HG03520 (cell line): Measurements from ENCODE around the gene TANC2.

ENCODE experiments used
- ATAC-seq: cut with Tn5 transposase; IDR thresholded peaks from one replicate; pipeline ENCODE4 v1.9.1; 2021; ENCODE audit warnings: mild to moderate bottlenecking, moderate library complexity; ENCODE audit not compliant: unreplicated experiment

The TANC2 gene

DNA sequence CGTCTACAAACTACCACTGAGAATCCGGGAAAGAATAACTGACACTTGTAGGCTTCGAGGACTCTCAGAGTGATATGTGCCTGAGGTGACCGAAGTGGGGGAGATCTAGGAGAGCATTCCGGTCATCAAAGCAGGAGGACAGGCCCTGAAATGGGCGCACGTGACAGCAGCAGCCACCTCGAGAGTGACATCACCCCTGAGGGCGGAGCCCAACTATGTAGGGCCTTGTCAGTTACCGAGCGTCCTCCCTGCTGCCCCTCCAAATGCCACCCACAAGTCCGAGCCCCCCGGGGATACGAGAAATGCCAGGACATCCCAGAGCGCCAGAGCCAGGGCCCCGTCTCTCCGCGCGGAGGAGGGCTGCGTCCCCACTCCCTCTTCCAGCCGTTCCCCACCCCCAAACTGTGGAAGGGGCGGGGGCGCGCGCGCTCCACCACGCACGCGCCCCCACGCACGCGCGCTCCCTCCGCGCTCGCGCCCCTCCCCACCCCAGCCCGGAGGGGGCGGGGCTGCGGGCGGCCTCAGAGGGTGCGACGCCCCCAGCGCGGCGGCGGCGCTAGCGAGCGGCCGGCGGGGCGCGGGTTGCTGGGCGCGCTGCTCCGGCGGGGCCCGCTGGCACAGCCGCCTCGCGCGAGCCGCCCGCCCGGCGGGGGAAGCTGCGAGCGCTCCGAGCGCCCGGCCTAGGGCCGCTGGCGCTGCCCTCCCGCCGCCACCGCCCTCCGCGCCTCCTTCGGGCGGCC is at the start of gene TANC2:
Gene TANC2, plus strand, starts transcription at position 550 of the 740 bp plus-strand sequence. CDS start 43,325 bp downstream, outside the sequence.
- ATAC-seq: peak; percentile 49

- ATAC-seq: no peak
These were observed 49.1 kb upstream of the TANC2 start for GRCh38 chr17:62916684-62917571.

DNA sequence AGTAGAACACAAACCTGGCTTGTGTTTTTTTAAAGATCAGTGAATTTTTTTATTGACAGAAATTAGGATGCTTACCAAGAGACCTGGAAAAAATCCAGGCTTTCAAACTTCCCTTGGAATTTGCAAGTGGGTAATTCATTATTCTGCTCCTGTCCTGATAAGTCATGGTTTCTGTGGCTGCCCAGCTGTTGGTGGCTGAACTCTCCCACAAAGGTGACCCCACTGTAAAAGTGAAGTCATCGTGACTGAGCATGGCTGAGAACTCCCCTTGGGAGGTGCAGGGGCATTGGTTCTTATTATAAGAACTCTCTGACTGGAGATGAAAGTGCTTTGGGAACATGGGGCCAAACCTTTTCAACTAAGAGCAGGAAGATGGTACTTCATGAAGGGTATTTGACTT is 46.6 kb upstream of the TANC2 start:
- ATAC-seq: no peak

DNA sequence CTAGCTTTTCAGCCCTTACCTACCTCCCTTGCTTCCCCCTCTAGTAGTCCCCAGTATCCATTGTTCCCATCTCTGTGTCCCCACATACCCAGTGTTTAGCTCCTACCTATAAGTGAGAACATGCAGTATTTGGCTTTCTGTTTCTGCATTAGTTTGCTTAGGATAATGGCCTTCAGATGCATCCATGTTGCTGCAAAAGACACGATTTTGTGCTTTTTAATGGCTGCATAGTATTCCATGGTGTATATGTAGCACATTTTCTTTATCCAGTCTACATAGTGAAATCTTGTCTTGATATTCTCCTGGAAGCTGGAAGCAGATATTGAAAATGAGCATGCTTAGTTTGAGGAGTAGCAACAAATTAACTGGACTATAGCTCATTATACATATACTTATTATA is 45.7 kb upstream of the TANC2 start:
- ATAC-seq: no peak

- ATAC-seq: no peak
These were observed 44.2 kb upstream of the TANC2 start for GRCh38 chr17:62921817-62922216.

DNA sequence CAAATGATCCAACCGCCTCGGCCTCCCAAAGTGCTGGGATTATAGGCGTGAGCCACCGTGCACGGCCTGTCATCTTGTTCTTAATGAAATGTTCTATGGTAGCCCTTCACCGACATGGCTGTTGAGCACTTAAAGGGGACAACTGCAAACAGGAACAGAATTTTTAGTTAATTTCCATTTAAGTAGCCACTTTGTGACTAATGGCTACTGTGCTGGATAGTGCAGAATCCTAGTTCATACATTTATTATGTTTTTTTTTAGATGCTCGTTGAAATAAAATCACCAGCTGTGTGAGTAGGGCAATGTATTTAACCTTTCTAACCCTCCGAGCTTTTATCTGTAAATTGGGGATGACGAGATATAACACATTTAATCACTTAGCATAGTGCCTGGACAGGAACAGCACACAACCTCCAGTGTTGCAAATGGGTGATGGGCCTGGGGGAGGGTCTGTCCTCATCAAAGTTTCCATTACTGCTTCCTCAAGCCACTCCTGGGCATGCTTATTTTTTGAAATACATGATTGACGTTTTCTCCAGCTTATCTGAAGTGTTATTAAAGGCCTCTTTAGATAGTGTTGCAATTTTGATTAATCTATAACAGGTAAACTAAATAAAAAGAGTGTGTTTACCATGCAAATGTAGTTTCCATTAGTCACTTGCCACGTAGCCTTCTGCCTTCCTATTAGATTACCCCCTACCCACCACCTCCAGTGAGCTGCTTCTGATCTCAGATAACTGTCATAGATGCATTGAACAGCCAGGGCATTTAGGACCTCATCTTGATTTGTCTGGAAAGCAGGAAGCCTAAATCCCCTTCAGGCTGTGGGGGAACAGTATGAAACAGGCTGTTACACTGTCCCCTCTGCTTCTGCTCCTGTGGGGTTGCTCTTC is 42.5 kb upstream of the TANC2 start:
- ATAC-seq: no peak

DNA sequence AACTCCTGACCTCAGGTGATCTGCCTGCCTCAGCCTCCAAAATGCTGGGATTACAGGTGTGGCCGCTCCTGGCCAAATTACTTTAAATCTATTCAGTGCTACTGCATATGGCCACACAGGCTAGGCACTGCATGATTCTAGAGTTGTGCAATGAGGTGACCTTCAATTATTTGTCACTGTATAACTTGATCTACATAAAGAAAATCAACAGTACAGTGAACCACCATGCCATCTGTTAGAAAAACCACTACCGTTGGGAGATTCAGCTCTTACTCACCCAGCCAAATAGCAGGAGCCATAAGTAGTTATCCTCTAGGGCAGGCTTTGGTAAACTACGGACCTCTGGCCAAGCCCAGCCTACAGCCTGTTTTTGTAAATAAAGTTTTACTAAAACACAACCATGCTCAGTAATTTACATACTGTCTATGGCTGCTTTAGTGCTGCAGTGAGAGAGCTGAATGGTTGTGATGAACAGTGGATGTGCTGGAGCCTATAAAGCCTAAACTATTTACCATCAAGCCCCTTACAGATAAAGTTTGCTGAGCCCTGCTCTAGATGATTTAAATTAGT is 40.7 kb upstream of the TANC2 start:
- ATAC-seq: no peak

DNA sequence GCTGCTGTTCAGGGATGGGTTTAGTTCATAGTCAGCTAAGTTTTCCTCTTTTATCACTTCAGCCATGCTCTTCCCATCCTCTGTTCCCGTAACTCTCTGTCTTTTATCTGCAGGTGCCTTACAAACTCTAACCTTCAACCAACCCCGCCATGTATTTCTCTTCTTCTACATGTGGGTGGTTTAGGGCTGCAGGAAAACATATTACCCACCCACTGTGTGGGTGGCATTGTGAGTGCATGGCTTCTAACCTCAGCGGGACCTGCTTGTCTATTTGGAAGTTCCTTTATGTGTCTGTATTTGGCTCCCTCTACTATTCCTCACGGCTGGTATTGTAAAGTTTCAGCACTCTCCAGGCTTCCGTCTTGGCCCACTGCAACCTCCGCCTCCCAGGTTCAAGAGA is 39.0 kb upstream of the TANC2 start:
- no peak for ATAC-seq

GRCh38 chr17:62929320-62929719 is 36.7 kb upstream of the TANC2 start:
- no peak for ATAC-seq

- ATAC-seq: no peak
These were observed 34.9 kb upstream of the TANC2 start for GRCh38 chr17:62931101-62931500.

DNA sequence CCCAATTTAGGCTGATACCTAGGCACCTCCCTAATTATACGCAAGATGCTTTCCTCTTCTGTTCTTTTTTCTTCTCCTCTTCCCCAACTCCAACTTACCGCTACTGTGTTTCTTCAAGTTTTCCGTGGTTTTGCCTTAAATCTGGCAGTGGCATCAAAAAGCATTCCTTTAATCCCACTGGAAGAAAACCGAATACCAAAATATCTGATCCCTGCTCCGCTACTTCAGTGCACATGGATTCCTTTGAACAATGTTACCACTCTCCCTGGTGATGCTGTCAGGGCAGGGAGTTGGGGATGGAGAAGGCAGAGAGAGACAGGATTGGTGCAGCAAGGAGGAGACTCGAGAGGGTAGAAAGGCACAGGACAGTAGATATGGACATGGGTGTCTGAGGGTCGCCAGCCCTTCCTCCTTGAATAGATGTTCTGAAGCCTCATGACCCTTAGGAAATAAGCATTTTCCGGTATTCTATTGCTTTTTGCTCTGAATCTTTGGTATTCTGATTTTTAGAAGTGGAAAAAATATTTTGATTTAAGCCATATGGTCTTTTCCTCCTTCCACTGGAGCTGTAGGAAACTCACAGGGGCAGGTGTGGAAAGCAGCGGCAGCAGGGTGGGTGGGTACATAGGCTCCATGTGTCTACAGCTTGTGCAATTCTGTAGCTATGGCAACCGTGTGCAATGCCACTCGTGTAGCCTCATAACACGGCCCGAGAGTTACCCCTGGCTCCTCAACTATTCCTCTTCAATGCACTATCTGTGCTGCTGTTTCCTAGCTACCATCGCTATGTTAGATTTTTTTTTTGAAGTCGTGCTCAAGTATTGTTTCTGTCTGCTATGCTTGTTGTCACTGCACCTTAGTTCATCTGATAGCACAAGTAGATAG is 32.3 kb upstream of the TANC2 start:
- no peak for ATAC-seq

DNA sequence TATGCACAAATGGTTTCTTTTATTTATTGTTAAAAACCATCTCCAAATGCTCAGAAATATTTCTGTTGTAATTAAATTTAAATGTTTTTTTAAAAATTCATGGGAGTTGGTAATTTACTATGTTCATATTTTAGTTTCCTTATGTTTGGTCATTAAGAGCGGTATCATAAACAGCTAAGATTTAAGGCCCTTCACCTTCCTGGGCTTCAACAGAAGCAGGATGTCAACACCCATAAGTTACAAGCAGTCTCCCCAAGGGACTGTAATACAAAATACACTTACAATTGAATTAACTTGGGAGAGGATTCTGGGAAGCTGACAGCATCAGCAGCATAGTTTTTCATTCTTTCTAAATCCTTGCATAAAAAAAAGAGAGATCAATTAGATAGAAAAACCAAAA is 30.9 kb upstream of the TANC2 start:
- ATAC-seq: no peak

GRCh38 chr17:62935523-62935922 is 30.5 kb upstream of the TANC2 start:
- no peak for ATAC-seq

DNA sequence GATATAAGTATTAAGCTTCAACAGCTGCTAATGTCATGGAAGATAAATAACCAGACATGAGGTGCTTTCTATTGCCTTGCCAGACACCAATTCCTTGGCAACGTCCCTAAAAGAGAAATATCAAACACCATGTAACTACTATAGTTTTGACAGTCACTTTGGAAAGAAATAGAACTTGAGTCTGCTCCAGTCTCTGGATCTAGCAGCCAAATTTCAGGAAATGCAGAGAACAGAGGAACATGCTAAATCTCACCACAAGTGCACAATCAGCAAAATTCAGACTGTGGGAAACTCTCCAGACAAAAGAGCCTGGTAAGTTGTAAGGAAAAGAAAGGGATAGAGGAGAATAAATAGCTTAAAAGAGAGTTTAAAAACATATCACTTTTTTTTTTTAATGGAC is 28.4 kb upstream of the TANC2 start:
- no peak for ATAC-seq

DNA sequence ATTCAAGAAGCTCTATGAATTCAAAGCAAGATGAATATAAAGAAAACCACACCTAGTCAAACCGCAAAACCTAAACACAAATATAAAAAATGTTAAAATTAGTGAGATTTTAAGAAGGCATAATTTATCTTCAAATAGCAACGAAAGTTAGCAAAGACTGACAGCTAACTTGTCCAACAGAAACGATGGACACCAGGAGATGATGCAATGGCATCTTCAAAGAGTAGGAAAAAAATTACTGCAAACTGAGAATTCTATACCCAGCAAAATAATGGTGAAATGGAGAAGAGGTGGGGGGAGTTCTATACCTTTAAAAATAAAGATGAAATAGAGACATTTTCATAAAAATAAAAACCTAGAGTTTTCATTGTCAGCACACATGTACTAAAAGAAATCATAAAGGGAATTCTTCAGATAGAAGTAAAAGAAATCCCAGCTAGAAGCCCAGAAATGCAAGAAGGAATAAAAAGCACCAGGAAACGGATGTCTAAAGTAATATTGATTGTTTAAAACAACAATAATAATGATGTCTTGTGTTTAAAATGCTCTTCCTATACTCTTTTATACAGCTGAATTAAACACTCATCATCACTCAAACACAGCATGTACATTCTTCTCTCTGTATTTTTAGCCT is 24.6 kb upstream of the TANC2 start:
- ATAC-seq: no peak

- no peak for ATAC-seq
These were observed 17.7 kb upstream of the TANC2 start for GRCh38 chr17:62948370-62948769.

DNA sequence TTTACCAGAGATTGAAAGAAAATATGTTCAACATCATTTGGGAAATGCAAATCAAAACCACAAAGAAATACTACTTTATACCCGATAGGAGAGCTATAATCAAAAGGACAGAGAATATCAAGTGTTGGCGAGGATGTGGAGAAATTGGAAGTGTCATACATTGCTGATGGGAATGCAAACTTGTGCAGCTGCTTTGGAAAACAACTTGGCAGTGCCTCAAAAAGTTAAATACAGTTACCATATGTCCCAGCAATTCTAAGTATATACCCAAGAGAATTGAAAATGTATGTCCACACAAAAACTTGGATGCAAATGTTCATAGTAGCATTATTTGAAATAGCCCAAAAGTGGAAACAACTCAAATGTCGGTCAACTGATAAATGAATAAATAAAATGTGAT is 17.0 kb upstream of the TANC2 start:
- ATAC-seq: no peak

GRCh38 chr17:62950067-62950466 is 16.0 kb upstream of the TANC2 start:
- no peak for ATAC-seq

DNA sequence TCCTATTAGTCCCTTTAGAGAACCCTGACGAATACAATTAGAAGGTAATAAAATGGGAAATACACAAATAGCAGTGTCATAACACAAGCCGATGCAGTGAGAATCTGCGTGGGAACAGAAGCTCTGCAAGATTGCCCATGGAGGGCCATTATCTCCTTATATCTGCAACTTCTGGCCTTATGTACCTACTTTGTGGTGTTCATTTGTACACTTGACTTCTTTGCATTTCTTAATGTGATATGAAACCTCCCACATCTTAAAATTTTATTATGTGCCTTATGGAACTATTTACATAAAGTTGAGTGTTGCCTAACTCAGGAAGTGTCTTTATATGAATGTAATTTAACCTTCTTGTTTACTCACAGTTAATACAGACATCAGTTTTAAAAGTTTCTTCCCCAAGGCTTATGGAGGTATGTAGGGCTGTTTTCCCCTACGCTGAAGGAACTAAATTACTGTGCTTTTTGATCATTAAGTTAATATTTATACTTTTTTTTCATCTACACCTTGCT is 10.1 kb upstream of the TANC2 start:
- ATAC-seq: no peak
